IMR-90 (cell line): ENCODE results near the gene GABRA1. TPM values are rescaled to one million over a fixed set of nuclear protein-coding genes. Genes with fewer than 3 reads are reported as not detected.

ENCODE experiments used
- ATAC-seq: fragments of 200-7000 bp; cut with Tn5 transposase; 2 replicates; pipeline ENCODE4 v1.9.1; 2020; ENCODE audit warnings: low read depth, mild to moderate bottlenecking, moderate library complexity
- BruUV-seq: library from RNA; stranded (reverse); fragments of 400-500 nt; replicated peaks from 2 replicates; lab custom pipeline; 2021; lab: Mats Ljungman, UMichigan
- CTCF ChIA-PET: fragments of 300-600 bp; formaldehyde crosslinking; extraction: SDS; loops from one replicate; lab custom pipeline; 2021; ENCODE audit warnings: antibody characterized with exemption; lab: Yijun Ruan, JAX
- POLR2A ChIA-PET: fragments of 300-600 bp; sonication (Branson Sonifier 250); formaldehyde crosslinking; loops from one replicate; lab custom pipeline; 2022; ENCODE audit warnings: antibody characterized with exemption; ENCODE audit not compliant: unreplicated experiment; lab: Charles Lee
- DNase-seq: peaks from one replicate; pipeline ENCODE4 v3.0.0; 2013
- H2AFZ ChIP-seq: replicated peaks from 2 replicates; pipeline ENCODE3; 2013; ENCODE audit warnings: low read length, mild to moderate bottlenecking; ENCODE audit not compliant: poor library complexity
- H2AK5ac ChIP-seq: 2 replicates; pipeline ENCODE4 v1.6.1; 2013; ENCODE audit warnings: low read depth, low read length, inconsistent platforms
- H2AK9ac ChIP-seq: replicated peaks from 2 replicates; pipeline ENCODE3; 2013; ENCODE audit warnings: mild to moderate bottlenecking, low read depth, low read length, moderate library complexity; ENCODE audit not compliant: poor library complexity
- H2BK120ac ChIP-seq: 2 replicates; pipeline ENCODE4 v1.6.1; 2013; ENCODE audit warnings: low read depth, low read length, inconsistent platforms
- H2BK15ac ChIP-seq: 3 replicates; pipeline ENCODE4 v1.6.1; 2013; ENCODE audit warnings: low read depth, low read length, inconsistent platforms
- H2BK20ac ChIP-seq: 2 replicates; pipeline ENCODE4 v1.6.1; 2013; ENCODE audit warnings: low read depth, mild to moderate bottlenecking, inconsistent platforms, low read length, moderate library complexity
- H2BK5ac ChIP-seq: 2 replicates; pipeline ENCODE4 v1.6.1; 2013; ENCODE audit warnings: mild to moderate bottlenecking, low read depth, low read length, inconsistent platforms; ENCODE audit not compliant: poor library complexity, severe bottlenecking
- H3K14ac ChIP-seq: replicated peaks from 2 replicates; pipeline ENCODE4 v1.6.1; 2013; ENCODE audit warnings: low read depth, low read length, inconsistent platforms
- H3K18ac ChIP-seq: 2 replicates; pipeline ENCODE4 v1.6.1; 2013; ENCODE audit warnings: low read depth, low read length, control low read depth
- H3K23ac ChIP-seq: 2 replicates; pipeline ENCODE4 v1.6.1; 2013; ENCODE audit warnings: low read depth, low read length, inconsistent platforms
- H3K27ac ChIP-seq: 2 replicates; pipeline ENCODE4 v1.5.1; 2013; ENCODE audit warnings: mild to moderate bottlenecking, control low read depth, low read length; ENCODE audit not compliant: insufficient read depth
- H3K27me3 ChIP-seq: 2 replicates; pipeline ENCODE4 v1.6.1; 2013; ENCODE audit warnings: low read length; ENCODE audit not compliant: control insufficient read depth, insufficient read depth
- H3K36me3 ChIP-seq: 2 replicates; pipeline ENCODE4 v1.6.1; 2013; ENCODE audit warnings: low read length, mixed read lengths; ENCODE audit not compliant: control insufficient read depth, insufficient read depth
- H3K4ac ChIP-seq: 2 replicates; pipeline ENCODE4 v1.6.1; 2013; ENCODE audit warnings: low read depth, low read length, inconsistent platforms
- H3K4me1 ChIP-seq: 2 replicates; pipeline ENCODE4 v1.6.1; 2013; ENCODE audit warnings: low read length, mixed read lengths; ENCODE audit not compliant: control insufficient read depth, insufficient read depth
- H3K4me2 ChIP-seq: 2 replicates; pipeline ENCODE4 v1.6.1; 2013; ENCODE audit warnings: low read depth, mild to moderate bottlenecking, control low read depth, low read length, moderate library complexity
- H3K4me3 ChIP-seq: 2 replicates; pipeline ENCODE4 v1.5.1; 2013; ENCODE audit warnings: low read depth, mild to moderate bottlenecking, control low read depth, low read length, moderate library complexity; ENCODE audit not compliant: insufficient read depth
- H3K56ac ChIP-seq: 2 replicates; pipeline ENCODE4 v1.6.1; 2013; ENCODE audit warnings: low read length, inconsistent platforms; ENCODE audit not compliant: insufficient read depth; ENCODE audit errors: extremely low read depth
- H3K79me1 ChIP-seq, 2 experiments: 2 replicates each; pipeline ENCODE4 v1.6.1; 2013; ENCODE audit warnings: low read length in 2 of 2, inconsistent platforms in 1 of 2, low read depth in 1 of 2
- H3K9ac ChIP-seq: 2 replicates; pipeline ENCODE4 v1.6.1; 2013; ENCODE audit warnings: low read depth, low read length, control low read depth
- H3K9me1 ChIP-seq: 2 replicates; pipeline ENCODE4 v1.6.1; 2013; ENCODE audit warnings: low read length, inconsistent platforms; ENCODE audit not compliant: insufficient read depth
- H3K9me3 ChIP-seq: 2 replicates; pipeline ENCODE4 v1.6.1; 2013; ENCODE audit warnings: low read length; ENCODE audit not compliant: control insufficient read depth, insufficient read depth
- H4K20me1 ChIP-seq: 2 replicates; pipeline ENCODE4 v1.6.1; 2013; ENCODE audit warnings: low read length, inconsistent platforms; ENCODE audit not compliant: insufficient read depth
- H4K5ac ChIP-seq: 2 replicates; pipeline ENCODE4 v1.6.1; 2013; ENCODE audit warnings: mild to moderate bottlenecking, low read depth, low read length, control low read depth
- H4K8ac ChIP-seq, 2 experiments: 2 replicates each; pipeline ENCODE4 v1.6.1; 2013; ENCODE audit warnings: low read depth in 2 of 2, low read length in 2 of 2, control low read depth in 1 of 2, inconsistent platforms in 1 of 2
- H4K91ac ChIP-seq: 2 replicates; pipeline ENCODE4 v1.6.1; 2013; ENCODE audit warnings: low read depth, low read length, inconsistent platforms; ENCODE audit not compliant: insufficient read depth
- BHLHE40 ChIP-seq: fragments of 150-350 bp; IDR thresholded peaks from 2 replicates; pipeline ENCODE4 v1.6.1; 2016; ENCODE audit warnings: mild to moderate bottlenecking, low read depth, low read length
- CEBPB ChIP-seq: IDR thresholded peaks from 2 replicates; pipeline ENCODE4 v1.6.1; 2012; ENCODE audit warnings: low read depth, low read length, improper control_type of control experiment
- CHD1 ChIP-seq: IDR thresholded peaks from 2 replicates; pipeline ENCODE4 v1.6.1; 2012; ENCODE audit warnings: low read depth, low read length, improper control_type of control experiment
- CTCF ChIP-seq: conservative IDR thresholded peaks from 2 replicates; pipeline ENCODE4 v1.5.1; 2012; ENCODE audit warnings: mild to moderate bottlenecking, low read depth, low read length, improper control_type of control experiment
- FOS ChIP-seq: fragments of 150-350 bp; IDR thresholded peaks from 2 replicates; pipeline ENCODE4 v1.6.1; 2016; ENCODE audit warnings: low read depth, low read length
- MAFK ChIP-seq: IDR thresholded peaks from 2 replicates; pipeline ENCODE4 v1.6.1; 2012; ENCODE audit warnings: low read depth, low read length, improper control_type of control experiment
- MAZ ChIP-seq: IDR thresholded peaks from 2 replicates; pipeline ENCODE4 v1.6.1; 2012; ENCODE audit warnings: low read depth, mild to moderate bottlenecking, low read length, improper control_type of control experiment, moderate library complexity, borderline replicate concordance
- MXI1 ChIP-seq: IDR thresholded peaks from 2 replicates; pipeline ENCODE4 v1.6.1; 2012; ENCODE audit warnings: low read depth, mild to moderate bottlenecking, low read length, moderate library complexity, borderline replicate concordance
- NFE2L2 ChIP-seq: fragments of 150-350 bp; IDR thresholded peaks from 2 replicates; pipeline ENCODE4 v1.6.1; 2016; ENCODE audit warnings: low read depth, mild to moderate bottlenecking, low read length
- POLR2A ChIP-seq: IDR thresholded peaks from 2 replicates; pipeline ENCODE4 v1.6.1; 2012; ENCODE audit warnings: mild to moderate bottlenecking, low read depth, low read length
- RAD21 ChIP-seq: IDR thresholded peaks from 2 replicates; pipeline ENCODE4 v1.6.1; 2012; ENCODE audit warnings: low read length, improper control_type of control experiment
- RCOR1 ChIP-seq: IDR thresholded peaks from 2 replicates; pipeline ENCODE4 v1.6.1; 2012; ENCODE audit warnings: mild to moderate bottlenecking, low read length, improper control_type of control experiment; ENCODE audit not compliant: insufficient replicate concordance
- RFX5 ChIP-seq: IDR thresholded peaks from 2 replicates; pipeline ENCODE4 v1.8.0; 2012; ENCODE audit warnings: low read depth, mild to moderate bottlenecking, low read length, moderate library complexity
- SMC3 ChIP-seq: fragments of 150-350 bp; IDR thresholded peaks from 2 replicates; pipeline ENCODE4 v1.6.1; 2016; ENCODE audit warnings: low read depth, mild to moderate bottlenecking, antibody characterized with exemption, low read length, moderate library complexity
- USF2 ChIP-seq: fragments of 150-350 bp; IDR thresholded peaks from 2 replicates; pipeline ENCODE4 v1.6.1; 2017; ENCODE audit warnings: mild to moderate bottlenecking, antibody characterized with exemption, low read length, low read depth
- WGBS, 2 experiments: methylation state at CpG; one replicate each; pipeline versions ENCODE4 v1.1.5 to v1.1.7; 2013; ENCODE audit warnings: missing lambda C conversion rate in 2 of 2; ENCODE audit not compliant: insufficient read length in 1 of 2; ENCODE audit errors: extremely low coverage in 2 of 2; 5-methylcytosine and 5-hydroxymethylcytosine counted together
- dilution Hi-C: fragments of 300-500 bp; cut with HindIII; formaldehyde crosslinking; loops from one replicate; pipeline ENCODE4 v1.14.3; 2018; ENCODE audit warnings: low sequenced_read_pairs; ENCODE audit not compliant: unreplicated experiment
- in situ Hi-C: fragments of 300-500 bp; cut with MboI; formaldehyde crosslinking; loops from 3 replicates; pipeline ENCODE4 v1.14.3; 2019; ENCODE audit warnings: low sequenced_read_pairs, inconsistent platforms, mixed read lengths
- intact Hi-C: fragments of 100-400 bp; cut with micrococcal nuclease; formaldehyde crosslinking; loops from 2 replicates; pipeline ENCODE4 v1.10.0; 2022
- polyA plus RNA-seq, 3 experiments: library from polyadenylated mRNA; depleted of rRNA; stranded (reverse); fragments of >200 nt; gene quantifications; 2 replicates each; pipeline ENCODE4 v1.2.3, GENCODE V29; 2012; ENCODE audit warnings: low replicate concordance in 1 of 3
- total RNA-seq: library from RNA; depleted of rRNA; stranded (reverse); fragments of >200 nt; gene quantifications from 2 replicates; pipeline ENCODE4 v1.2.3, GENCODE V29; 2012
- TF ChIP-seq, protein P1 (sequence below): fragments of 150-350 bp; IDR thresholded peaks from 2 replicates; pipeline ENCODE4 v1.6.1; 2016; ENCODE audit warnings: low read depth, mild to moderate bottlenecking, low read length, moderate library complexity, borderline replicate concordance

The GABRA1 gene
- total and polyA plus RNA-seq, 2 of the 4 experiments (the other 2 are of a cell fraction): not detected

- Histone ChIP-seq H2AFZ (no peak overlapping the region), H2AK5ac (no peak overlapping the region), H3K79me1 (no peaks in the 10 kb centered on the region), H4K5ac (no peak overlapping the region), H2AK9ac (no peak overlapping the region), H2BK15ac (no peak overlapping the region), H3K4me2 (no peak overlapping the region), H3K36me3 (no peaks in the 10 kb centered on the region), H4K20me1 (no peaks in the 10 kb centered on the region), H3K56ac (no peak overlapping the region), H2BK120ac (no peak overlapping the region), H3K4me3 (no peak overlapping the region), H3K9me3 (peaks cover 2% of the 10 kb centered on the region), H4K91ac (no peak overlapping the region), H3K27ac (no peak overlapping the region), H3K4me1 (no peaks in the 10 kb centered on the region), H3K27me3 (no peaks in the 10 kb centered on the region), H3K18ac (no peak overlapping the region), H4K8ac (no peak overlapping the region), H2BK20ac (no peak overlapping the region), H3K4ac (no peak overlapping the region), H3K9me1 (no peaks in the 10 kb centered on the region), H3K23ac (no peak overlapping the region), H3K9ac (no peak overlapping the region), H3K14ac (no peak overlapping the region), H2BK5ac (no peak overlapping the region)
- no CpG with 5 or more reads among the region's 1 CpG for WGBS, 2 experiments
- no peak for DNase-seq
- dilution Hi-C loops: no loop called here
- no peak for ATAC-seq
- no TSS peak for BruUV-seq
- intact Hi-C loops: no loop called here
- TF ChIP-seq, protein P1, sequence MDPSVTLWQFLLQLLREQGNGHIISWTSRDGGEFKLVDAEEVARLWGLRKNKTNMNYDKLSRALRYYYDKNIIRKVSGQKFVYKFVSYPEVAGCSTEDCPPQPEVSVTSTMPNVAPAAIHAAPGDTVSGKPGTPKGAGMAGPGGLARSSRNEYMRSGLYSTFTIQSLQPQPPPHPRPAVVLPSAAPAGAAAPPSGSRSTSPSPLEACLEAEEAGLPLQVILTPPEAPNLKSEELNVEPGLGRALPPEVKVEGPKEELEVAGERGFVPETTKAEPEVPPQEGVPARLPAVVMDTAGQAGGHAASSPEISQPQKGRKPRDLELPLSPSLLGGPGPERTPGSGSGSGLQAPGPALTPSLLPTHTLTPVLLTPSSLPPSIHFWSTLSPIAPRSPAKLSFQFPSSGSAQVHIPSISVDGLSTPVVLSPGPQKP: no peak
- no peak for TF ChIP-seq CHD1
- no peak for TF ChIP-seq NFE2L2
- no peak for TF ChIP-seq POLR2A
- TF ChIP-seq RCOR1: no peak
- no peak for TF ChIP-seq MAFK
- no peak for TF ChIP-seq RFX5
- TF ChIP-seq USF2: no peak
- no peak for TF ChIP-seq RAD21
- TF ChIP-seq FOS: no peak
- no peak for TF ChIP-seq SMC3
- TF ChIP-seq CEBPB: no peak
- no peak for TF ChIP-seq BHLHE40
- TF ChIP-seq MXI1: no peak
- no peak for TF ChIP-seq CTCF
- no peak for TF ChIP-seq MAZ
- in situ Hi-C loops: no loop called here
- ChIA-PET CTCF (no interaction called here), POLR2A (no interaction called here)
These were observed 9.4 kb downstream of the GABRA1 start for GRCh38 chr5:161857358-161857757.
